SH-SY5Y (cell line): ENCODE results near the gene HELZ2.

Experiments used
- GATA2 ChIP-seq: IDR thresholded peaks from 2 replicates; pipeline ENCODE4 v1.6.1; 2011; ENCODE audit warnings: mild to moderate bottlenecking, low read depth, low read length
- GATA3 ChIP-seq: IDR thresholded peaks from 2 replicates; pipeline ENCODE4 v1.6.1; 2011; ENCODE audit warnings: low read depth, mild to moderate bottlenecking, low read length, moderate library complexity

DNA sequence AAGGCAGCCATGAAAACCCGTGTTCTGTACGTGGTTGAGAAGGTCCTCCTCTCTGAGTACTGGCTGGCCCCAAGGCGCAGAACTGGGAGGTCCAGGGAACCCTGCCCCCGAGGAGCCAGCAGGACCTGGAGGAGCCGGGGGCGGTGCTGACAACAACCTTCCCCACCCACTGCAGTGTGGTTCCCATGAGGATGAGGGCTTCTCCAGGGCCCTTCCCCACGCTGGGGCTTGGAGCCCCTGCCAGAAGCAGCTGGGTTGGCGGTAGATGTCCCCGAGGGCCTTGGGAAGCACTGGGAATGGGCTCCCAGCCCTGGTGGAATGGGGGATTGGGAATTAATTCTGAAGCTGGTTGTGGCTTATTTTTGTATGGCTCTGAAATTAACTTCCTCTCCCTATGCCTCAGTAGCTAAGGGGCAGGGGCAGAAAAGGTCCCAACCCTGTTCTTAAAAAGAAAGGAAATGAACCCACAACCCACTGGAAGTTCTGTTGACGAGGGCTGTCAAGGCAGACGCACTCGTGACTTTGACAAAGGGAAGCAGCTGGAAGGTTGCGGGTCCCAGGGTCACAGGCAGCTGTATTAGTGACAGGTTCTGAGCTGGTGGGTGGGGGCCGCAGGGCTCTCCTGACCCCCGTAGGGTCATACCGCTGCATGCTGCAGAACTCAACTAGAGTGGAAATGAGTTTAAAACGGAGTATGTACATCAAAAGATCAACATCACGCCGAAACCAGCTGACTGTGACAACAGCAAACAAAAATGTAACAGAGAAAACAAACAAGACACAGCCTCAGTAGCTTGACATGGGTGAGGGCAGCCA, 13.9 kb upstream of the HELZ2 start:
- TF ChIP-seq GATA2 (no peak), GATA3 (no peak)
